HG03521 (cell line): ENCODE data around the gene MICU2.

Experiments
- ATAC-seq: cut with Tn5 transposase; IDR thresholded peaks from one replicate; pipeline ENCODE4 v1.9.1; 2021; ENCODE audit warnings: mild to moderate bottlenecking, moderate library complexity; ENCODE audit not compliant: unreplicated experiment

The MICU2 gene, protein sequence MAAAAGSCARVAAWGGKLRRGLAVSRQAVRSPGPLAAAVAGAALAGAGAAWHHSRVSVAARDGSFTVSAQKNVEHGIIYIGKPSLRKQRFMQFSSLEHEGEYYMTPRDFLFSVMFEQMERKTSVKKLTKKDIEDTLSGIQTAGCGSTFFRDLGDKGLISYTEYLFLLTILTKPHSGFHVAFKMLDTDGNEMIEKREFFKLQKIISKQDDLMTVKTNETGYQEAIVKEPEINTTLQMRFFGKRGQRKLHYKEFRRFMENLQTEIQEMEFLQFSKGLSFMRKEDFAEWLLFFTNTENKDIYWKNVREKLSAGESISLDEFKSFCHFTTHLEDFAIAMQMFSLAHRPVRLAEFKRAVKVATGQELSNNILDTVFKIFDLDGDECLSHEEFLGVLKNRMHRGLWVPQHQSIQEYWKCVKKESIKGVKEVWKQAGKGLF

GRCh38 chr13:21603531-21604448, at the start of gene MICU2:
MICU2 (minus strand) TSS chr13:21604170; CDS start chr13:21604148, 22 bp downstream.
- peak; percentile 97 for ATAC-seq

DNA sequence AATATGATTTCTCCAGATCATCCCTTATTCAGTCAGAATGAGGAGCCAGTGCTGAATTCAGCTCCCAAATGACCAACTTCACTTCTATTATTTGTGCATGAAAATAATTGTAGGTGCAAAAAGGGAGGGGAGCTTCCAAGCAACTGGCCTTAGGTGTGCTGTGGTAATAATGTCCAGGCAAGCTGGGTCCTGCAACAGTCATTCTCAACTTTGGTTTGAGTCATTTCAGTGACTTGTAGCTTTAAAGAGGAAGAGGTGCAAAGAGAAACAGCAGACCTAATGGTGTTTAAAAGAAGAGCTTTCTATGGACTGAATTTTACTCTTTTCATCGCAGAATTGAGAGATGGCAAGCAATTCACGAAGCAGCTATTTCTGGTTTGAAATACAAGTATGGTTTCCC, 37.7 kb upstream of the MICU2 start:
- ATAC-seq = no peak

GRCh38 chr13:21639561-21639960, 35.6 kb upstream of the MICU2 start:
- ATAC-seq = no peak

- ATAC-seq = no peak
These were observed 34.6 kb upstream of the MICU2 start for GRCh38 chr13:21638319-21639282.

DNA sequence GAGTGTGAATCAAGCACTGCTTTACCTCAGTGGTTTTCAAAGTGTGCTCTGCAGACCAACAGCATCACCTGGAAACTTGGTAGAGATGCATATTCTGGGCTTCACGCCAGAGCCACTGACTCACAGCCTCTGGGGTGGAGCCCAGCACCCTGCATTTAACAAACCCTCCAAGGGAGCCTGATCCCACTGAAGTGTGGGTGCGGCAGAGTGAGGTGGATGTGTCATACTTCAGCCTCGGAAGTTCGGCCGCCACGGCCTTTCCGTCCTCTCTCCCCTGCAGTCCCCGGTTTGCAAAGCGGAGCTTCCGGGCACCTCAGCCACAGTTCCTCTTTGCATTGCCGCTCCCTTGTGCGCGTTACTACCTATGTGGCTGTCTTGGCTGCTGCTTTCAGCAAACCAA, 33.3 kb upstream of the MICU2 start:
- no peak for ATAC-seq

DNA sequence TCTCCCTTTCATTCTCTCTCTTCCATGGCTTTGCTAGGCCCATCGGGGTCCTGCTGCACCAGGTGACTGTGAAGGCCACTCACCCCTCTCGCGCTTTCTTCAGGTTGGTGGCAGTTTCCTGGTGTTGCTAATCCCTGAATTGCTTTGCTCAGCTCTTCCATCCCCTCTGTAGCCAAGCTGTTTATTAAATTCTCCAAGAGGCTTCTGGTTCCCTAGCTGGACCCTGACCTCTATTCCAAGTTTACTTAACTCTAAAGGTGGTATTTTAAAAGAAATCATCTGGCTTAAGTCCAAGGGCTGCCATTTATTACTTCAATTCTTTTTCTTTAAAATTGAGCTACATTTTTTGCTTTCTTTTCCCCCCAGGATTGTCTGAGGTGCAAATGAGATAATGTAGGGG, 32.7 kb upstream of the MICU2 start:
- ATAC-seq = no peak

DNA sequence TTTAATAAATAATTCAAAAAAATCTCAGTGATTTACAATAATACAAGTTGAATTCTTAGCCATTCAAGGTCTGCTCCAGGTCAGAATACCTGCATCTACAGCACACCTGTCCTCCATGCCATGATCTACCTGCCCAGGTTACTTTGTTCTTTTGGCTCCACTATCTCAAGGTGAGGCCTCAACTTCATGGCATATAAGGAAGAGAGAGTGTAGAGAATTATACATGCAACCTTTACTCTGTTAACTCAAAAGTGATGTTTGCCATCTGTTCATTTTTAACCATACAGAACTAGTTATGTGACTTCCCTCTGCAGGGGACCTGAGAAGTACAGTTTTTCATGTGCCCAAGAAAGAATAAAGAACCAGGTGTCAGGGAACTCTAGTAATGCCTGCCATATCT, 28.2 kb upstream of the MICU2 start:
- no peak for ATAC-seq

GRCh38 chr13:21625366-21625765, 21.4 kb upstream of the MICU2 start:
- ATAC-seq = no peak

DNA sequence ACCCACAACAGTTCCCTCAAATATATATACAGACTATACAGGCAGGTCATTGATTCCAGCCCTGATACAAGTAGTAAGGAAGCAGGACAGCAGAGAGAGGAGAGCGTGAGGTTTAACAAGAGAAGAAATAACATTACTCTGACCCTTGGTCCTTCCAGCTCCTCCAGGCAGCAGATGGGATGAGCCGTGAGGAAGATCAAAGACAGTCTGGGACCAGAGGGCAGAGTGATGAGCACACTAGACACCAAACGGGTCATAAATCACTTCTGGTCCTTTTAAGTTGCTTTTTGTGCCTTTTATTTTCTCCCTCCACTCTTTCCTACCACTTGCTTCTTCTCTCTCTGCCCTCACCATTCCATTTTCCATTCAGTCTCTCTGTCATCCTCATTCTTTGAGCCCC, 16.9 kb upstream of the MICU2 start:
- no peak for ATAC-seq

- no peak for ATAC-seq
These were observed 15.8 kb upstream of the MICU2 start for GRCh38 chr13:21619633-21620220.

GRCh38 chr13:21616880-21617279, 12.9 kb upstream of the MICU2 start:
- no peak for ATAC-seq

- ATAC-seq = no peak
These were observed 12.4 kb upstream of the MICU2 start for GRCh38 chr13:21616205-21616866.

DNA sequence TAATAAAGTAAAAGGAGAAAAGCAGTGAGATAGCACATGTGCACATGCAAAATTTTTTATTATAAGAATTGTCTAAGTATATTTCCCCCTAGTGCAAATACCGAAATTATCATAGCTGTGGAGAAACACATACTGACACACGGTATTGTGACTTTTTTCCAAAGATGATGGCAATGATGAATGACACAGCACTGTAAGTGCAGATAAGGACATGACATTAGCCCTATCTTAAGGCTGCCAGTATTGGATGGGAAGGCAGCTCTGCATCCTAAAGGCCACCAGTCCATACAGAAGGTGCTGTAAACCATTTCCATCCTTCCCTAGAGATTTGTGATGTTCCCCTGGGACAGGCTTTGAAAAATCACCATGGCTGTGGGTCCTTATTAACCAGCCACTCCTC, 11.5 kb upstream of the MICU2 start:
- ATAC-seq = no peak

- no peak for ATAC-seq
These were observed 9.8 kb upstream of the MICU2 start for GRCh38 chr13:21613791-21614190.

DNA sequence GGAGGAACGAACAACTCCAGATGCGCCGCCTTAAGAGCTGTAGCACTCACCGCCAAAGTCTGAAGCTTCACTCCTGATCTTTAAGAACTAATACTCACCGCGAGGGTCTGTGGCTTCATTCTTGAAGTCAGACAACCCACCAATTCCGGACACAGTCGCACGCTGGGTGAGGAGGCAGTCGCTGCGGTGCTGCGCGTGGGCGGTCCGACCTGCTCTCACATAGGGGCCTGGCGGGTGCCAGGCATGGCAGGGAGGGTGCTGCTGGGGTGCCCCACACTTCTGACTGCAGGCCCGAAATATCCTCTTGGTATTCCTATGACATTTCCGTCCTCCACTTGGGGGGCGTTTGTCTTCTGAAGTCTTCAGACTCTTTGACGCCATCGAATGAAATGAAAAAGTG, 7.4 kb upstream of the MICU2 start:
- no peak for ATAC-seq

DNA sequence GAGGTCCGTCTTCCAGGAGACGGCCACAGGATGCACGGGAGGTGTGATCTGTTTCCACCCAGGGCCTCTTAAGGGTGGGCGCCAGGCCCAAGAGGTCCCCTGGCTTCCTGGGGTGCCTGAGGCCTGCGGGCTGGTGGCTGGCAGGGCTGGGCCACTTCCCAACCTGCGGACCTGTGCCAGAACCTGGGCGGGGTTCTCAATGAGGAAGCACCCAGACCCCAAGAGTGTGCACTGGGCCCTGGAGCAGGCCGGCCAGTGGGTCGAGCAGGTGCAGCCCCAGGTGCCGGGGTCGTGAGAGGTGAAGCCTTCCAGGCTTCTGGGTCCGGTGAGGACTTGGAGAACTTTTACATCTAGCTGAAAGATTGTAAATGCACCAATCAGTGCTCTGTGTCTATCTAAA, 6.7 kb upstream of the MICU2 start:
- no peak for ATAC-seq

DNA sequence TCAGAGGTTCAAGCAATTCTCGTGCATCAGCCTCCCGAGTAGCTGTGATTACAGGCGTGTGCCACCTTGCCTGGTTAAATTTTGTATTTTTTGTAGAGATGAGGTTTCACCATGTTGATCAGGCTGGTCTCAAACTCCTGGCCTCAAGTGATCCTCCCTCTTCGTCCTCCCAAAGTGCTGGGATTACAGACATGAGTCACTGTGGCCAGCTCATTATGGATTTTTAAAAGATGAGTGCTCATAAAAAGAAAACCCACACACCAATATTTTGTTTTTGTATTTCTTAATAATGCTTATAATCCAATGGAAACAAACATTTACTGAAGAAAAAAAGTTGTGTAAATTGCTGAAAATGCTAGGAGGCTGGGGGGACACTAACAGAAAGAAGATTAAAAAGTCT, 5.0 kb upstream of the MICU2 start:
- ATAC-seq = no peak

DNA sequence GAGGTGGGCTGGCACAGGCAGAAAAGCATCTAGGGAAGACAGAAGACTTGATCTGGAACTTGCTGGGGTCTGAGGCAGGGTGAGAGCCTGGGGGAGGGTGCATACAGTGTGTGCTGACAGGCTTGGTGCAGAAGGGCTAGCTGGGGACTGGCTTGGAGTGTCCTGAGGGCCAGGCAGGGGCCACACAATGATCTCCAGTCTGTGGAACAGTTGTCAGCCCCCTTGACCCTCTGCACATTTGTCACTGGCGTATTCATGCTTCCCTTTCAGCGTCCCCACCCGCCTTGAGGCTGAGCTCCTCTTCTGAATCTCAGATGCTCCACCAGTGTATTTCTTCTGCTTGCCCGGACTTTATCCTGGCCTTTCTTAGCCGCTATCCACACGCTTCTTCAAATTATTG, 2.8 kb upstream of the MICU2 start:
- no peak for ATAC-seq

- ATAC-seq = no peak
These were observed 2.3 kb upstream of the MICU2 start for GRCh38 chr13:21606251-21606650.

DNA sequence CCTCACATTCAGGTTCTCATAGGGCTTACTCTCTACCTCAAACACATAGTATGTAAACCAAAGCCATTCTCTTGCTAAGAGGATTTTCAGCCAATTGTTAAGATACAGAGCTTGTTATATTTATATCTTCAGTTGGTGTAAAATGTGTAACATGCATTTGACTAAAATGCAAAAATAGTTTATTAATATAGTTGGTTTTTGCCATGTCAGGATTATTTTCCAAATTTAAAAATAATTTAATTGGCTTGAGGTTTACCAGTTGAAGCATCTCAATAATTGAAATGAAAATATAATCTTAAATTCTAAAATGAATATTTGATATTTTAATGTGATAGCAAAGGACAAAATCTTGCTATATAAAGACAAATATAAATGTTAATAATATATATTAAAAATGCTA, 7.2 kb downstream of the MICU2 start:
- no peak for ATAC-seq
